ENCODE results near the gene ITM2B.

DNA sequence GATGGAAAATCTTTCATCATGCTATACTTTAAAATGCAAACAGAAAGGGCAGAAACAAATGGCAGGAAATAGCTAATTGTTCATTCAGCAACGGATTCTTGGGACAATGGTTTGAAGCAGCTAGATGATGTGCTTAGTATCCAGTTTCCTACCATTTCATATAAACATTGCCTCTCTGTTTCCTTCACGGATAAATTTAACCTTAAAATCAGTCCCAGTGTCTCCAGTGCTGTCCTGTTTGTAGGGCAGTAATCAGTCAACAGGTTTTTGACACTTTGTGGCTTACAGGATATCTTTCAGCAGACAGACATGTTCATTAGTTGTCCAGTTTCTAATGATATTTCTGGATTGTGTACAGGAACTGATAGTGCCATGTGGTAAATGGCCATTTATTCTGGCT lies 45.8 kb downstream of the ITM2B start:
- TF ChIP-seq CTCF (IDR thresholded peaks at IDR 0.05) = no peak
- TF ChIP-seq EZH2 (IDR thresholded peaks at IDR 0.05; ENCODE audit: borderline replicate concordance, insufficient read depth, low read depth, low read length, poor library complexity, severe bottlenecking) = no peak
